Ammon's horn (tissue), 1 donor: Measurements from ENCODE around the gene PPP6R2.
A peak's percentile ranks its signal among the peaks of the same experiment; 100 is the strongest.

Experiments
- DNase-seq: peaks from one replicate; pipeline ENCODE4 v3.0.0-alpha.2; 2016; ENCODE audit warnings: low spot score

The PPP6R2 gene

DNA sequence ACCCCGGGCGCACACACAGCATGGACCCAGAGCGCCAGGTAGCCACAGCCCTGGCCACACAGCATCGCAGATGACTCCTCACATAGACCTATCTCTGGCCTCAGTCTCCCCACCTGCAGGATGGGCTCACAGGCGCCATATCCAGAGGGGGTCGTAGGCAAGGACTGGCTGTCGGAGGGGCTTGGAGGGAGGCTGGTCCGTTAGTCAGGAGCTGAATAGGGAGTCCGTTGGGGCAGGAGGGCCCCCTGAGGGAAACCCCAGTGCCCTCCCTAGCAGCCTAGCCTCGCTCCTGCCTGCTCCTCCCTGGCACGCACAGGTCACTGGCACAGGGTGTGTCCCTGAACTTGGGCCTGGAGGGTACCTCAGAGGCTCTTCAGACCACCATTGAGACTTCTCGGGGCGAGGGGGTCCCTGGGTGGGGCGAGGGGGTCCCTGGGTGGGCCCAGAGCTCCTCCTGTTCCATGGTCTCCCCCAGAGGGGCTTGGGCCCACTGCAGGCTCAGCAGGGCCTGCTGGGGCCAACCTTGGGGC lies 37.7 kb upstream of the PPP6R2 start:
- DNase-seq, result no peak

DNA sequence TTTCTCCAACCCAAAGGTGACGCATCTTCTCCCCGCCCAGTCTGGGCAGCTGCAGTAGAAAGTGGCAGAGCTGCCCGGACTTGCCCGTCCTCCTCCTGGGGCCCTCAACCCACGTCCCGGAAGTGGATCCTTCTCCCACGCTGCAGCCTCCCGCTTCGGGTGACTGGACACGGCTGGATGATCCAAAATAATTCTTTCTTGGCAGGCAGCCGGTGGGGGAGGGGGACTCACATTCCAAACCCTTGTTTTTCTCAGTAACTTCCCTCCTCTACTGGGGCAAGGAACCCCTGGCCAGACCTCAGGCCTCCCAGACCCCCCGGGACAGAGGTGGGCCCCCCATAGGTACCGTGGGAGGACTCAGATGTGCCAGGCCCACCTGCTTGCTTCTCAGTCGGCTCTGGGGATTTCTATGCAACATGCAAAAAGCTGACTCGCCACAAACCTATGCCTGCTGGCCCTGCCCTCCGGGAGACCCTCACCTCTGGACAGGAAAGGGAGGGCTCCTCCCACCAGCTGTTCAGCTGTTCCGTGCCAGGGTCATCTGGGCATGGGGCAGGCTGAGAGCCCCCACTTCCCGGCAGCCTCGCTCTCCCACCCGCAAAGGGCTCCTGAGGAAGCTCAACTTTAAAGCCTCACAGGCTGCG lies 37.1 kb upstream of the PPP6R2 start:
- peak; percentile 69 for DNase-seq

DNA sequence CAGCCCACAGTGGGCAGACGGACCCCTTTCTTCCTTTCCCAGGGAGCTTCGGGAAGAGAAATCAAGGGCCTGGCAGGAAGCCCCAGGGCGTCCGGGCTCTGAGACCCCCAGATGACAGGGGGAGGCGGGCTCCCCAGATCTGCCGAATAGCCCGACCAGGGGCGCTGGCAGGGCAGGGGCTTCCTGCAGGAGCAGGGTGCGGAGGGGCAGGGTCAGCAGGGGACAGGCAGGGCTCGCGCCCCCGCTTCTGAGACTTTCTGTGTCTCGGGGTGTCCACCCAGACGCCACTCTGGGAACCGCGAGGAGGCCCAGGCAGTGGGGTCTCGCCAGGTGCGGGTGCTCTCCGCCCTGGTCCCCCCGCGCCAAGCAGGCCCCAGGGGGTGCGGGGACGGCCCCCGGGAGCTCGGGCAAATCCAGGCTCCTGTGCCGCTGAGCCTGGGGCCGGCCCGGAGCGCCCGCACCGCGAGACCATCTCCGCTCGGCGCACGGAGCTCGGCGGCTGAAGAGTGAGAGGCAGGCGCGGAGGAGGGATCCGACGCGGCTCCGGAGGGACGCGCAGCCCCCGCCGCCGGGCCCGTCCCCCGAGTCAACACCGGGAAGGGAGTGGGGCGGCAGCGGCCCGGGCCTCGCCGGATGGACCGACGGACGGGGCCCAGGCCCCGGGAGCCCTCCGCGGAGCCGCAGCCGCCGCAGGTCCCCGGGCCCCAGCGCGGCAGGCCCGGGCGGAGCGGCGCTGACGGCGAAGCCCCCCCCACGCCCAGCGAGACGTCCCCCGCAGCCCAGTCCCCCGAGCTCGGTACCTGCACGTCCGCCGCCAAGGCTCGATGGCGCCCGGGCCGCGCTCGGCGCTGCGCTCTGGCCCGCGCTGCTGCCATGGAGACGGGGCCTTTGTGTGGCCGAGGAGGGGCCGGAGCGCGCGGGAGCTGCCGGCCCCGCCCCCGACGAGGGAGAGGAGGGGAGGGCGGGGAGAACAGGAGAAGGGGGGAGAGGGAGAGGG lies 36.1 kb upstream of the PPP6R2 start, which contains the start of gene PLXNB2:
Gene PLXNB2, minus strand, starts transcription at position 894 of the 997 bp plus-strand sequence. CDS start 17,062 bp downstream, outside the sequence.
- peak; percentile 93 for DNase-seq

DNA sequence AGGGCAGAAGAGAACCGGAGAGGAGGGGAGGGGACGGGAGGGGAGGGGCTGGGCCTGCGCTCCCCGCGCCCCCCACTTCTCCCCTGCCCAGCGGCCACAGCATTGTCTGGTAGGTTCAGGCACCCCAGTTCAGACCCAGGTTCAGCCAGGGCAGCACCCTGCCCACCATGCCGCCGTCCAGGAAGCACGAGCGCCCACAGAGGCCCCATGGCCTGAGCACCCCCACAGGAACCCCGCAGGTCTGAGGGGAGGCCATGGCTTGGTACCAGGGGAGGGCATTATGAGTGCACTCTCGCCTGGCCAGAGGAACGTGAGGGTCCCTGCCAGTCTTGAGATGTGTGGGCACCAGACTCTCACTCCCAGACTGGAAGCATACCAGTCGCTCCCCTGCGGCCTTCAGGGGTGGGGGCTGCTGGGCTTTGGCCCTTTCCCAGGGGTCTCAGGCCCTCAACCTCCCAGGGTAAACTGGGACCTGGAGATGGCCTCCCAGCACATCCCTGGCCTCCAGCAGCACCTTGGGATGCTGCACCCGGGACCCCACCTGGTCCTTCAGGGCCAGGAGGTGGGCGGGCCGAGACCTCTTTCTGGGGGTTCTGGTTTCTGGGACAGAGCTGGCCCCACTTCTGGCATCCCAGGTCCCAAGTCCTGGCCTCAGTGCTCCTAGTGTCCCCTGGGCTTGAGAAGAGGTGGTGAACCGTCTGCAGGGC lies 35.1 kb upstream of the PPP6R2 start:
- peak; percentile 25 for DNase-seq

DNA sequence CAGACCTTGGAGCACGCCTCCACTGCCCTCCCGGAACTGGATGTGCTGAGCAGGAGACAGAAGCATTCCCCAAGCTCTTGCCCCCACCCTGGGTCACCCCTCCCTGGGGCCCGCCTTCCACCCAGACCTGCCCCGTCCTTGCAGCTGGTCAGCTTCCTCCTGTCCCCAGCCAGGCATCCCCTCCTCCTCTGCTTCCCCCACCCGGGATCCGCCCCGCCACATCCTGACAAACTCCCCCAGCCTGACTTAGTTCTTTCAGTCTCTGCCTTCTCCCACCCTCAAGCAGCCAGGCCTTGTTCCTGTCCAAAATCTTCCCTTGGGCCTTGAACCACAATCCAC lies 34.6 kb upstream of the PPP6R2 start:
- DNase-seq, result peak; percentile 79

DNA sequence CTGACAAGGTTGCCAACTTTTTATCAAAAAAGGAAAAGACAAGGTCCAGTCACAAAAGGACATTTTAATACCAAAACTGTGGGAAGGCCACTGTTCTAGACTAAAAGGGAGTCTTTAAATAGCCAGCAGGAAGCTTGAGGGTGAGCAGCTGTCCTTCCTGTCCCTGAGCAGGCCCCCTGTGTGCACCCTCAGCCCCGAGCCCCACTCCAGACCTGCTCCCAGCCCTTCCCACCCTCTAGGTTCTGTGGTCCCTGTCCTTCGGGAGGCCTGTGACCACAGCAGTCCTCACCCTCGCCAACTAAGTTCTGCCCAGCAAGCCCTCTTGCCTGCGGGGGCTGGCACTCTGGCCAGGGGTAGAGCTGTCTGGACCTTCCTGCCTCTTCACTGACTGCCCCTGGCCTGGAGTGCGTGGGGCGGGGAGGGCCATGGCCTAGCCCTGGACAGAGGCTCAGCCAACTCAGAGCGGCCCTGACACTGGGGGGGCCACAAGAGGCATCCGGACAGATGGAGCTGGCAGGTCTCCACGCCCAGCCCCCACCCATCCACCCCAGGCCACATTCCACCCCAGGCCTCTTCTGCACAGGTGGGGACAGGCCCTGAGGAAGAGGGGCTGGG lies 34.0 kb upstream of the PPP6R2 start:
- no peak for DNase-seq

GRCh38 chr22:50309601-50309991 lies 33.5 kb upstream of the PPP6R2 start:
- no peak for DNase-seq

- DNase-seq, result no peak
These were observed 33.0 kb upstream of the PPP6R2 start for GRCh38 chr22:50310031-50310722.

DNA sequence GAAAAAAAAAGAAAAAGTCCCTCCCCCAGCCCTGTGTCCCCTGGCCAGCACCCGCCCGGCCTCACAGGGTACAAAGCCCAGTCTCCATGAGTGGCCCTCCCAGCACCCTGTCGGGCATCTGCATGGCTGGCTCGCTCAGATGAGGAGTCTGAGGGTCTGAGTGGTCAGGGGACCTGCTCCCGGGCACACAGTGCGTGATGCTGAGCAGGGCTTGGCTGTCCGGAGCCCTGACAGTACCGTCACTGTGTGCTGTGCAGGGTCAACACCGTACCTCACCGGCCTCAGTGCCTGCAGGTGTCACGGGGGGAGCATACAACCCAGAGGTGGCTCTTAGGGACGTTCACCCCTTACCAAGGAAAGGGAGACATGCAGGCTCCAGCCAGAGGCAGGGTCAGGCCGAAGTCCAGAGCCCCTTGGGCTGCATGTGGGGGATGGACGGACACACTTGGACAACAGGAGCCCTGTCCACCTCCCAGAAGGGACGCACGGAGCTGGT lies 32.1 kb upstream of the PPP6R2 start:
- no peak for DNase-seq

DNA sequence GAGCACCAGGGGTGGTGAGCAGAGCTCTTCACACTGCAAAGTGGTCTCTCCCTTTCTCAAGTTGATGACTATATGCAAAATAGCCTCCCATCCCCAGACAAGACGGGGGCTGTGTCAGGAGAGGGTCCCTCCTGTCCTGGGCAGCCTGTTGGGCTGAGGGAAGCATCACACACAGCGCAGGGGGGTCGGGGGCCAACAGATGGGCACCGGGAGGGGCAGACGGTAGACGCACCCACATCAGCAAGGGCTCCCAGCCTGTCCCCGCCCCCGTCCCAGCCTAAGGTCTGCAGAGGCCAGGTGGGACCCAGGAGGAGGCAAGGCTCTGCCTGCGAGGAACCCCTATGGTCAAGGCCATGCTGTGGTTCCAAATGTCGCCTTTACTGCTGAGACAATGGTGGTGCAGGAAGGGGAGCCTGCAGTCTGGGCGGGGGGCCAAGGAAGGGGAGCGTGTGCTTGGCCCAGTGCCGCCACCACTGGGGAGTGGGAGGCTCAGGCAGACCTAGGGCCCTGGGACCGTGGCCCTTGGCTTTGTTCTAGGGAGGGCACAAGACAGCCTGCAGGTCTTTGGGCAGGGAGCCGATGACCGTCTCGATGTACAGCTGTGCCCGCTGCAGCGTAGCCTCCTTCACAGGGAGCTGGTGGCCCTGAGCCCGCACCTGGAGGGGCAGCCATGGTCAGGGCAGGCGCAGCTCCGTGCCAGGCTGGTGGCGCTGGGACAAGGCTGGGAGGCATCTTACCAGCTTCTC lies 31.3 kb upstream of the PPP6R2 start:
- DNase-seq, result no peak

DNA sequence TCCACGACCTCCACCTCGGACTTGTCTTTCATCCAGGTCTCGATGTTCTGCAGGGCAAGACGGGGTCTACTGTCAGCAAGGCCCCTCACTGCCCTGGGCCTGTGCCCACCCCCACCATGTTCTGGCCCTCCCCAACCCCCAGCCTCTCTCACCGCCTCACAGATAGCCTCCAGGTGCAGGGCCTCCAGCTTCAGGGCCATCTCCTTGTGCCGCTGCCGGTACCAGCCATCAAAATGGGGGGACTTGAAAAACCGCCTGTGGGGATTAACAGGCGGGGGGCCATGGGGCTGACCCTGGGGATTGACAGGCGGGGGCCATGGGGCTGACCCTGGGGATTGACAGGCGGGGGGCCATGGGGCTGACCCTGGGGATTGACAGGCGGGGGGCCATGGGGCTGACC lies 30.8 kb upstream of the PPP6R2 start:
- DNase-seq, result no peak

- no peak for DNase-seq
These were observed 30.1 kb upstream of the PPP6R2 start for GRCh38 chr22:50313021-50313420.

DNA sequence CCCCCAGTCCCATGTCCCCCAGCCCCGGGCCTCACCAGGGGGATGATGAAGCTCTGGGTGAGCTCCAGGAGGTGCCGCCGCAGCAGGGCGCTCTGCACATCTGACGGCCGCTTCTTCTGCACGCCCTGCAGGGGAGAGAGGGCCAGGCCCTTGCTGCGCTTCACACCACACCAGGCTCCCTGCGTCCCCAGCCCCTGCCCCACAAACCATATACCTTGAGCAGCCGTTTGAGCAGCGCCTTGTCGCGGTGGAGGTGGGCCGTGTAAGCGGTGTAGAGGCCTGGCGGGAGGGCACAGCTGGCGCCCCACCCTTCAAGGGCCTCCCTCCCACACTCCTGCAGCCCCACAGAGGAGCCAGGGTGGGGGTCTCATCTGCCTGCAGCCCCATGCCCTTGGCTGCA lies 29.5 kb upstream of the PPP6R2 start:
- DNase-seq, result no peak

- DNase-seq, result no peak
These were observed 29.1 kb upstream of the PPP6R2 start for GRCh38 chr22:50314081-50314454.

GRCh38 chr22:50314455-50315288 lies 28.5 kb upstream of the PPP6R2 start:
- DNase-seq, result peak; percentile 46

- DNase-seq, result no peak
These were observed 27.6 kb upstream of the PPP6R2 start for GRCh38 chr22:50315289-50316113.

- DNase-seq, result no peak
These were observed 26.7 kb upstream of the PPP6R2 start for GRCh38 chr22:50316114-50317065.
